Measurements from ENCODE around the gene CHMP1A. TPM values are rescaled to one million over a fixed set of nuclear protein-coding genes. Genes with fewer than 3 reads are reported as not detected.
A peak's percentile ranks its signal among the peaks of the same experiment; 100 is the strongest.

The CHMP1A gene
- total RNA-seq: 40.8 TPM
- polyA plus RNA-seq: 70.8 TPM
- long read RNA-seq, donor 1: 0 reads
- long read RNA-seq, donor 2: 0 reads
- long read RNA-seq, donor 3, transcript CHMP1A-202 (6 exons, 2,295 nt): major isoform, 6 of 43 reads
- long read RNA-seq, donor 3, partial matches to known transcripts: 0 of 43 reads
- long read RNA-seq, donor 3, other reads (novel, unspliced or antisense): 34 of 43 reads
- long read RNA-seq, donor 4, partial matches to known transcripts: 0 of 21 reads
- long read RNA-seq, donor 4, other reads (novel, unspliced or antisense): 15 of 21 reads
- long read RNA-seq, donor 5, partial matches to known transcripts: 0 of 33 reads
- long read RNA-seq, donor 5, other reads (novel, unspliced or antisense): 29 of 33 reads
- long read RNA-seq, donor 6, partial matches to known transcripts: 0 of 28 reads
- long read RNA-seq, donor 6, other reads (novel, unspliced or antisense): 24 of 28 reads
- long read RNA-seq, donor 7, partial matches to known transcripts: 19 of 33 reads
- long read RNA-seq, donor 7, other reads (novel, unspliced or antisense): 11 of 33 reads
- long read RNA-seq, donor 8, partial matches to known transcripts: 0 of 14 reads
- long read RNA-seq, donor 8, other reads (novel, unspliced or antisense): 12 of 14 reads
- long read RNA-seq, donor 9, partial matches to known transcripts: 0 of 17 reads
- long read RNA-seq, donor 9, other reads (novel, unspliced or antisense): 13 of 17 reads
- long read RNA-seq, donor 10, partial matches to known transcripts: 0 of 20 reads
- long read RNA-seq, donor 10, other reads (novel, unspliced or antisense): 16 of 20 reads

GRCh38 chr16:89657442-89658220, at the start of gene CHMP1A, which contains the start of gene SPATA33:
Gene CHMP1A, minus strand, starts transcription at chr16:89657708. Its CDS starts 120 bp downstream, at chr16:89657588.
Gene SPATA33, plus strand, starts transcription at chr16:89657836. Its CDS starts 76 bp downstream, at chr16:89657912.
- H3K4me3 ChIP-seq (ENCODE audit: low read length in 2 of 2): peak within 1 kb of the TSS; percentile 88 to 90
- under 1% methylated on average over 99 of the region's 99 CpGs for WGBS
- DNase-seq (ENCODE audit: low read depth in 6 of 9, low spot score in 9 of 9): peak; percentile 50 to 94 (median 87)
- H3K9me3 ChIP-seq (ENCODE audit: control insufficient read depth in 2 of 2, insufficient read depth in 1 of 2, low read length in 1 of 2): peaks cover 0 to 4% of the 10 kb centered on the region in 2 donors
- peak within 1 kb of the TSS; percentile 26 to 86 for H3K27ac ChIP-seq (ENCODE audit: low read depth in 1 of 2, low read length in 1 of 2)
- peaks cover 17 to 21% of the 10 kb centered on the region in 2 donors for H3K4me1 ChIP-seq (ENCODE audit: control insufficient read depth in 2 of 2, insufficient read depth in 2 of 2, low read length in 2 of 2)
- no peaks in the 10 kb centered on the region for H3K27me3 ChIP-seq (ENCODE audit: control insufficient read depth in 2 of 2, insufficient read depth in 1 of 2, low read length in 1 of 2)
- peaks cover 13 to 21% of the 10 kb centered on the region in 2 donors for H3K36me3 ChIP-seq (ENCODE audit: control insufficient read depth in 2 of 2, insufficient read depth in 2 of 2, low read length in 1 of 2)

- no peak for DNase-seq (ENCODE audit: low read depth in 6 of 9, low spot score in 9 of 9)
- H3K4me3 ChIP-seq (ENCODE audit: low read length in 2 of 2): no peak overlapping the region
- 95% methylated on average over 14 of the region's 14 CpGs for WGBS
Observed at GRCh38 chr16:89706518-89707260, 49.2 kb upstream of the CHMP1A start.

GRCh38 chr16:89705006-89705405, 47.5 kb upstream of the CHMP1A start:
- no peaks in the 10 kb centered on the region for H3K27me3 ChIP-seq (ENCODE audit: control insufficient read depth in 2 of 2, insufficient read depth in 1 of 2, low read length in 1 of 2)
- peaks cover 14 to 21% of the 10 kb centered on the region in 2 donors for H3K4me1 ChIP-seq (ENCODE audit: control insufficient read depth in 2 of 2, insufficient read depth in 2 of 2, low read length in 2 of 2)
- no peak for DNase-seq (ENCODE audit: low read depth in 6 of 9, low spot score in 9 of 9)

More at GRCh38 chr16:89706518-89707260, 49.2 kb upstream of the CHMP1A start:
- Histone ChIP-seq H3K27me3 (ENCODE audit: control insufficient read depth in 2 of 2, insufficient read depth in 1 of 2, low read length in 1 of 2) (peaks cover 0 to 4% of the 10 kb centered on the region in 2 donors), H3K36me3 (ENCODE audit: control insufficient read depth in 2 of 2, insufficient read depth in 2 of 2, low read length in 1 of 2) (no peaks in the 10 kb centered on the region), H3K27ac (ENCODE audit: low read depth in 1 of 2, low read length in 1 of 2) (no peak overlapping the region), H3K9me3 (ENCODE audit: control insufficient read depth in 2 of 2, insufficient read depth in 1 of 2, low read length in 1 of 2) (no peaks in the 10 kb centered on the region), H3K4me1 (ENCODE audit: control insufficient read depth in 2 of 2, insufficient read depth in 2 of 2, low read length in 2 of 2) (peaks cover 5 to 13% of the 10 kb centered on the region in 2 donors)

GRCh38 chr16:89704281-89704680, 46.8 kb upstream of the CHMP1A start:
- H3K27ac ChIP-seq (ENCODE audit: low read depth in 1 of 2, low read length in 1 of 2): no peak overlapping the region
- H3K4me1 ChIP-seq (ENCODE audit: control insufficient read depth in 2 of 2, insufficient read depth in 2 of 2, low read length in 2 of 2): peaks cover 19 to 26% of the 10 kb centered on the region in 2 donors
- no peaks in the 10 kb centered on the region for H3K9me3 ChIP-seq (ENCODE audit: control insufficient read depth in 2 of 2, insufficient read depth in 1 of 2, low read length in 1 of 2)
- H3K36me3 ChIP-seq (ENCODE audit: control insufficient read depth in 2 of 2, insufficient read depth in 2 of 2, low read length in 1 of 2): no peaks in the 10 kb centered on the region
- H3K4me3 ChIP-seq (ENCODE audit: low read length in 2 of 2): no peak overlapping the region
- H3K27me3 ChIP-seq (ENCODE audit: control insufficient read depth in 2 of 2, insufficient read depth in 1 of 2, low read length in 1 of 2): no peaks in the 10 kb centered on the region
- DNase-seq (ENCODE audit: low read depth in 6 of 9, low spot score in 9 of 9): no peak
- WGBS: 91% methylated on average over 13 of the region's 13 CpGs

More at GRCh38 chr16:89705006-89705405, 47.5 kb upstream of the CHMP1A start:
- WGBS: 90% methylated on average over 15 of the region's 15 CpGs
- Histone ChIP-seq H3K27ac (ENCODE audit: low read depth in 1 of 2, low read length in 1 of 2) (no peak overlapping the region), H3K9me3 (ENCODE audit: control insufficient read depth in 2 of 2, insufficient read depth in 1 of 2, low read length in 1 of 2) (no peaks in the 10 kb centered on the region), H3K36me3 (ENCODE audit: control insufficient read depth in 2 of 2, insufficient read depth in 2 of 2, low read length in 1 of 2) (no peaks in the 10 kb centered on the region), H3K4me3 (ENCODE audit: low read length in 2 of 2) (no peak overlapping the region)

GRCh38 chr16:89701425-89702406, 44.2 kb upstream of the CHMP1A start, which contains the start of gene SPATA2L:
Gene SPATA2L, minus strand, starts transcription at chr16:89701705. Its CDS starts 473 bp downstream, at chr16:89701232.
- Histone ChIP-seq H3K9me3 (ENCODE audit: control insufficient read depth in 2 of 2, insufficient read depth in 1 of 2, low read length in 1 of 2) (no peaks in the 10 kb centered on the region), H3K4me3 (ENCODE audit: low read length in 2 of 2) (peak within 1 kb of the TSS; percentile 68 to 83), H3K36me3 (ENCODE audit: control insufficient read depth in 2 of 2, insufficient read depth in 2 of 2, low read length in 1 of 2) (peaks cover 3 to 12% of the 10 kb centered on the region in 2 donors), H3K27me3 (ENCODE audit: control insufficient read depth in 2 of 2, insufficient read depth in 1 of 2, low read length in 1 of 2) (no peaks in the 10 kb centered on the region), H3K27ac (ENCODE audit: low read depth in 1 of 2, low read length in 1 of 2) (peak within 1 kb of the TSS; percentile 89 to 93), H3K4me1 (ENCODE audit: control insufficient read depth in 2 of 2, insufficient read depth in 2 of 2, low read length in 2 of 2) (peaks cover 20 to 29% of the 10 kb centered on the region in 2 donors)
- peak; percentile 91 to 98 (median 96) for DNase-seq (ENCODE audit: low read depth in 6 of 9, low spot score in 9 of 9)
- under 1% methylated on average over 97 of the region's 97 CpGs for WGBS

GRCh38 chr16:89700649-89701424, 43.3 kb upstream of the CHMP1A start:
- peak overlapping the region; percentile 78 to 93 for H3K27ac ChIP-seq (ENCODE audit: low read depth in 1 of 2, low read length in 1 of 2)
- peak overlapping the region; percentile 68 to 83 for H3K4me3 ChIP-seq (ENCODE audit: low read length in 2 of 2)
- 3% methylated on average over 77 of the region's 78 CpGs for WGBS
- no peaks in the 10 kb centered on the region for H3K27me3 ChIP-seq (ENCODE audit: control insufficient read depth in 2 of 2, insufficient read depth in 1 of 2, low read length in 1 of 2)
- H3K36me3 ChIP-seq (ENCODE audit: control insufficient read depth in 2 of 2, insufficient read depth in 2 of 2, low read length in 1 of 2): peaks cover 6 to 18% of the 10 kb centered on the region in 2 donors
- H3K4me1 ChIP-seq (ENCODE audit: control insufficient read depth in 2 of 2, insufficient read depth in 2 of 2, low read length in 2 of 2): peaks cover 24 to 30% of the 10 kb centered on the region in 2 donors
- no peaks in the 10 kb centered on the region for H3K9me3 ChIP-seq (ENCODE audit: control insufficient read depth in 2 of 2, insufficient read depth in 1 of 2, low read length in 1 of 2)
- peak in 5 of 9 donors; percentile 26 to 68 (median 53) for DNase-seq (ENCODE audit: low read depth in 6 of 9, low spot score in 9 of 9)

- H3K4me3 ChIP-seq (ENCODE audit: low read length in 2 of 2): peak overlapping the region; percentile 68 to 83
- H3K9me3 ChIP-seq (ENCODE audit: control insufficient read depth in 2 of 2, insufficient read depth in 1 of 2, low read length in 1 of 2): no peaks in the 10 kb centered on the region
- H3K4me1 ChIP-seq (ENCODE audit: control insufficient read depth in 2 of 2, insufficient read depth in 2 of 2, low read length in 2 of 2): peaks cover 24 to 30% of the 10 kb centered on the region in 2 donors
- peak; percentile 82 to 96 (median 92) for DNase-seq (ENCODE audit: low read depth in 6 of 9, low spot score in 9 of 9)
- H3K27ac ChIP-seq (ENCODE audit: low read depth in 1 of 2, low read length in 1 of 2): peak overlapping the region; percentile 57 to 93
- peaks cover 6 to 24% of the 10 kb centered on the region in 2 donors for H3K36me3 ChIP-seq (ENCODE audit: control insufficient read depth in 2 of 2, insufficient read depth in 2 of 2, low read length in 1 of 2)
- WGBS: under 1% methylated on average over 30 of the region's 30 CpGs
- no peaks in the 10 kb centered on the region for H3K27me3 ChIP-seq (ENCODE audit: control insufficient read depth in 2 of 2, insufficient read depth in 1 of 2, low read length in 1 of 2)
Observed at GRCh38 chr16:89700100-89700648, 42.7 kb upstream of the CHMP1A start.
